HepG2 (cell line): ENCODE results near the gene PRADC1. TPM values are rescaled to one million over a fixed set of nuclear protein-coding genes. Genes with fewer than 3 reads are reported as not detected.

Experiments
- ATAC-seq: fragments of 200-7000 bp; cut with Tn5 transposase; 3 replicates; pipeline ENCODE4 v1.9.1; 2020; ENCODE audit warnings: mild to moderate bottlenecking, moderate library complexity
- BruUV-seq: library from RNA; stranded (reverse); fragments of 400-500 nt; replicated peaks from 2 replicates; lab custom pipeline; 2021; lab: Mats Ljungman, UMichigan
- CTCF ChIA-PET: fragments of 300-600 bp; formaldehyde crosslinking; extraction: SDS; loops from one replicate; lab custom pipeline; 2021; ENCODE audit warnings: low total read pairs, inconsistent platforms, low intra/inter-chr PET ratio; lab: Yijun Ruan, JAX
- POLR2A ChIA-PET: fragments of 350-600 bp; sonication (Branson Sonifier 250); formaldehyde crosslinking; loops from one replicate; lab custom pipeline; 2020; ENCODE audit warnings: antibody characterized with exemption, inconsistent platforms; lab: Yijun Ruan, JAX
- DNase-seq: peaks from one replicate; pipeline ENCODE4 v3.0.0-alpha.2; 2015; ENCODE audit warnings: low spot score
- FAIRE-seq: peaks from 3 replicates; lab custom pipeline; 2011; peaks lifted over from hg19 to GRCh38; lab: Jason Lieb, UNC
- H2AFZ ChIP-seq: one replicate; pipeline ENCODE4 v1.6.1; 2011; ENCODE audit warnings: low read length, inconsistent platforms
- H3K27ac ChIP-seq: fragments of 300-600 bp; 3 replicates; pipeline ENCODE4 v1.8.0; 2011; ENCODE audit warnings: mixed run types, mild to moderate bottlenecking, mixed read lengths, low read length, inconsistent platforms; ENCODE audit not compliant: insufficient read depth; ENCODE audit errors: extremely low read length
- H3K27me3 ChIP-seq, 2 experiments: fragments of 200-600 bp in 1 of 2; 2 replicates in 1 of 2; 3 replicates in 1 of 2; pipeline versions ENCODE4 v1.6.0 to v1.8.0; 2011; ENCODE audit warnings: low read length in 2 of 2, mild to moderate bottlenecking in 2 of 2, moderate library complexity in 2 of 2, inconsistent platforms in 1 of 2; ENCODE audit not compliant: insufficient read depth in 2 of 2, control insufficient read depth in 1 of 2
- H3K36me3 ChIP-seq, 2 experiments: fragments of 200-600 bp in 1 of 2; replicated peaks in 1 of 2; 2 replicates in 1 of 2; 3 replicates in 1 of 2; pipeline versions ENCODE4 v1.5.1 to v1.8.0; 2011; ENCODE audit warnings: low read length in 2 of 2, inconsistent platforms in 1 of 2; ENCODE audit not compliant: insufficient read depth in 2 of 2, control insufficient read depth in 1 of 2
- H3K4me1 ChIP-seq: 2 replicates; pipeline ENCODE4 v1.5.1; 2012; ENCODE audit warnings: low read length, inconsistent platforms; ENCODE audit not compliant: insufficient read depth
- H3K4me2 ChIP-seq: 2 replicates; pipeline ENCODE4 v1.6.0; 2011; ENCODE audit warnings: low read depth, low read length, inconsistent platforms
- H3K4me3 ChIP-seq, 3 experiments: fragments of 200-600 bp in 1 of 3; sonication (generic), shearing (Covaris generic) in 1 of 3; replicated peaks in 1 of 3; 2 replicates each; pipeline ENCODE4 v1.5.1; 2011 to 2016; ENCODE audit warnings: low read length in 3 of 3, inconsistent platforms in 2 of 3, low read depth in 2 of 3, mild to moderate bottlenecking in 2 of 3, control low read depth in 1 of 3, mixed read lengths in 1 of 3; ENCODE audit not compliant: insufficient read depth in 1 of 3
- H3K79me2 ChIP-seq: one replicate; pipeline ENCODE4 v1.6.1; 2011; ENCODE audit warnings: low read length, inconsistent platforms; ENCODE audit not compliant: insufficient read depth
- H3K9ac ChIP-seq: 2 replicates; pipeline ENCODE4 v1.6.0; 2011; ENCODE audit warnings: mild to moderate bottlenecking, low read depth, low read length, inconsistent platforms; ENCODE audit not compliant: insufficient read depth
- H3K9me3 ChIP-seq: 2 replicates; pipeline ENCODE4 v1.5.1; 2012; ENCODE audit warnings: mild to moderate bottlenecking, low read length
- H4K20me1 ChIP-seq: 2 replicates; pipeline ENCODE4 v1.6.0; 2011; ENCODE audit warnings: inconsistent platforms, mild to moderate bottlenecking, low read length, moderate library complexity; ENCODE audit not compliant: insufficient read depth
- AKAP8 ChIP-seq: sonication (generic); formaldehyde crosslinking; IDR thresholded peaks from 2 replicates; pipeline ENCODE4 v1.5.1; 2020; ENCODE audit warnings: mild to moderate bottlenecking, missing genetic modification reagents
- NBN ChIP-seq: fragments of 450-650 bp; conservative IDR thresholded peaks from 2 replicates; pipeline ENCODE4 v1.6.1; 2017
- PCBP1 ChIP-seq: fragments of 200-400 bp; formaldehyde crosslinking; IDR thresholded peaks from 2 replicates; pipeline ENCODE4 v1.6.1; 2017; ENCODE audit warnings: mild to moderate bottlenecking, low read depth, low read length, borderline replicate concordance
- ZBTB39 ChIP-seq: sonication (generic); formaldehyde crosslinking; IDR thresholded peaks from 2 replicates; pipeline ENCODE4 v1.5.0; 2020; ENCODE audit warnings: missing genetic modification reagents
- ZNF264 ChIP-seq: sonication (generic); formaldehyde crosslinking; IDR thresholded peaks from 2 replicates; pipeline ENCODE4 v1.4.0; 2020; ENCODE audit warnings: missing genetic modification reagents
- ZNF484 ChIP-seq: sonication (generic); formaldehyde crosslinking; IDR thresholded peaks from 2 replicates; pipeline ENCODE4 v1.5.1; 2020; ENCODE audit warnings: mild to moderate bottlenecking, low read depth, missing genetic modification reagents, borderline replicate concordance
- WGBS: methylation state at CpG from one replicate; pipeline ENCODE4 v1.1.6; 2017; ENCODE audit warnings: low lambda C conversion rate; 5-methylcytosine and 5-hydroxymethylcytosine counted together
- in situ Hi-C: cut with HindIII; loops from 2 replicates; pipeline ENCODE4 v1.10.0; 2017; ENCODE audit warnings: low pct_unique_long_range_greater_than_20kb; ENCODE audit not compliant: extremely low pct_ligation_motif_present
- intact Hi-C: fragments of 100-400 bp; cut with micrococcal nuclease; formaldehyde crosslinking; loops from one replicate; pipeline ENCODE4 v1.10.0; 2022; ENCODE audit not compliant: unreplicated experiment
- polyA plus RNA-seq, 8 experiments: library from polyadenylated mRNA; depleted of rRNA in 3 of 8; stranded (reverse) in 7 of 8; unstranded in 1 of 8; fragments of >200 nt; fragmentation: Illumina TruSeq in 4 of 8; extraction: Trizol in 4 of 8; gene quantifications; 2 replicates each; pipeline versions ENCODE4 v1.2.1 to v1.2.3, GENCODE V29; 2011 to 2016; ENCODE audit warnings: low read depth in 4 of 8, missing spikeins in 1 of 8, mixed read lengths in 1 of 8; ENCODE audit not compliant: insufficient read depth in 1 of 8
- total RNA-seq, 5 experiments: library from RNA; depleted of rRNA; stranded (reverse); fragments of >200 nt; fragmentation: Illumina TruSeq; extraction: Trizol; gene quantifications; 2 replicates each; pipeline ENCODE4 v1.2.3, GENCODE V29; 2016; ENCODE audit warnings: low read depth in 1 of 5

Gene PRADC1
- total and polyA plus RNA-seq, 2 of the 13 experiments (the other 11 are each of a cell fraction or from before 2014, with no cell fraction given) = 12.1 to 37.2 TPM

- TF ChIP-seq ZNF264 (CRISPR knock-in tag) (no peak), AKAP8 (CRISPR knock-in tag) (0 out of 2 replicates have a peak, but pooled peaks have one; percentile 68), ZNF484 (no peak), NBN (no peak), ZBTB39 (CRISPR knock-in tag) (no peak), PCBP1 (no peak)
- in situ Hi-C loops (no loop called here), intact Hi-C loops (no loop called here)
- DNase-seq (no peak), FAIRE-seq (no peak), ATAC-seq (peak; percentile 10; the same call in 2 of the 3 replicates)
- Histone ChIP-seq H4K20me1 (no peaks in the 10 kb centered on the region), H2AFZ (no peak overlapping the region), H3K4me3 (no peak overlapping the region), H3K4me2 (no peak overlapping the region), H3K27ac (no peak overlapping the region), H3K4me1 (peaks cover 18% of the 10 kb centered on the region), H3K79me2 (no peaks in the 10 kb centered on the region), H3K9ac (no peak overlapping the region), H3K9me3 (no peaks in the 10 kb centered on the region), H3K36me3 (peaks cover 12 to 36% of the 10 kb centered on the region in 2 experiments), H3K27me3 (no peaks in the 10 kb centered on the region)
- WGBS = no CpG with 5 or more reads among the region's 1 CpG
- ChIA-PET CTCF (no interaction called here), POLR2A (interaction anchor here (0.6 to 1.6 kb wide), 4 partner anchors 9 to 31 kb away, joined by 3 to 8 read pairs (median 4); partner anchors contain the start of genes CCT7 and PRADC1)
- BruUV-seq = no TSS peak
Measured at GRCh38 chr2:73256618-73256922, 23.5 kb upstream of the PRADC1 start.
